Measurements from ENCODE around the gene ILK.

ILK gene

DNA sequence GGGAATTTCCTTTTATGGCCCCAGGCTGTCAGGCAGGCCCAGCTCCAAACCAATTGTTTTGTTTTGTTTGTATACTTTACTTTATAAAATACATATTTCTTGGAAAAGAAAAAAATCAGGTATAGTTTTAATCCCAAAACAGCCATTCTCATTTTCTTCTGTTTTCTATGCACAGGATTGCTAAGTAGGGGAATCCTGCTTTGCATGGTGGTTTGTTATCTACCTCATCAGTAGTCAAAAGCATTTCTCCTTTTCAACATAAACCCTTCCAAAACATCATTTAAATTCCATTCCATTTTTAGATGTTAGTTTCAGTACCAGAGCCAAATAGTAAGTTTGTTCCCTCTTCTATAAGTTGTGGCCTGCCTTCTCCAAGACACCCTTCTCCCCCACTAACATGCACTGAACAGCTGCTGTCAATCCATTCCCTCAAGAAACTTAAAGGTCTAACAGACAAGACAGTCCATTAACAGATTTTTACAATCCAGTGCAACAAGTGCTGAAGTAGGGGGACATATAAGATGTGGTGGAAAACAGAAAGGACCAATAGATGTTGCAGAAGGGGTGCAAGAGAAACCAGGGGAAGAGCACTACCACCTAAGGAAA lies 3.7 kb downstream of the ILK start:
- ATAC-seq: no peak

DNA sequence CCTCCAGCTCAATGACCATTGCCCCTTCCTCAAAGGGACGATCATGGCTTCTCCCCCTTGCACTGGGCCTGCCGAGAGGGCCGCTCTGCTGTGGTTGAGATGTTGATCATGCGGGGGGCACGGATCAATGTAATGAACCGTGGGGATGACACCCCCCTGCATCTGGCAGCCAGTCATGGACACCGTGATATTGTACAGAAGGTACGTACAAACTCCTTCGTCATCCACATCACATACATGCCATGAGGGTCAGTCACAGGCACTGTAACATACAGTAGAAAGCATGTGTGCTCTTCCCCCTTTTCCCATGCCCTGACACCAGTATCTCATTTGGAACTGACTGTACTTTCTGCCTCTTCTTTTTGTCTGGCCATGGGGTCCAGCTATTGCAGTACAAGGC lies 4.4 kb downstream of the ILK start:
- ATAC-seq: no peak

DNA sequence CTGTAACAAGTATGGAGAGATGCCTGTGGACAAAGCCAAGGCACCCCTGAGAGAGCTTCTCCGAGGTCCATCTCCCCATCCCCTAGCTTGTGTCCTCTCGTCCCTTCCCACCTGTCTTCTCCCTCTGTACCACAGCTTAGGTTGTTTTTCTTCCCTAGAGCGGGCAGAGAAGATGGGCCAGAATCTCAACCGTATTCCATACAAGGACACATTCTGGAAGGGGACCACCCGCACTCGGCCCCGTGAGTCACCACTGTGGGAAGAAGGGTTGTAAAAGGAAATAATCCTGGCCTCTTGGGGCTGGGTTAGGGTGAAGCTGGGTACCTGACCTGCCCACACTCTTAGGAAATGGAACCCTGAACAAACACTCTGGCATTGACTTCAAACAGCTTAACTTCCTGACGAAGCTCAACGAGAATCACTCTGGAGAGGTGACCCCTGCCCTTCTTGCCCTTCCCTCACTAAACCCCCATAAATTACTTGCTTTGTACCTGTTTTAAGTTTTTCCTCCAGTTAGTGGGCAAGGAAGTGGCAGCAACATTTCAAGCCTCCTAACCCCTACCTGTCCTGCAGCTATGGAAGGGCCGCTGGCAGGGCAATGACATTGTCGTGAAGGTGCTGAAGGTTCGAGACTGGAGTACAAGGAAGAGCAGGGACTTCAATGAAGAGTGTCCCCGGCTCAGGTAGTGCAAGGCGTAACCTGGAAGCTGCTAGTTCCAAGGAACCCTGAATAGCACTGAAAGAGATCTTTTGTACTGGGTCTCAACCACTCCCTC lies 5.3 kb downstream of the ILK start:
- ATAC-seq: no peak

DNA sequence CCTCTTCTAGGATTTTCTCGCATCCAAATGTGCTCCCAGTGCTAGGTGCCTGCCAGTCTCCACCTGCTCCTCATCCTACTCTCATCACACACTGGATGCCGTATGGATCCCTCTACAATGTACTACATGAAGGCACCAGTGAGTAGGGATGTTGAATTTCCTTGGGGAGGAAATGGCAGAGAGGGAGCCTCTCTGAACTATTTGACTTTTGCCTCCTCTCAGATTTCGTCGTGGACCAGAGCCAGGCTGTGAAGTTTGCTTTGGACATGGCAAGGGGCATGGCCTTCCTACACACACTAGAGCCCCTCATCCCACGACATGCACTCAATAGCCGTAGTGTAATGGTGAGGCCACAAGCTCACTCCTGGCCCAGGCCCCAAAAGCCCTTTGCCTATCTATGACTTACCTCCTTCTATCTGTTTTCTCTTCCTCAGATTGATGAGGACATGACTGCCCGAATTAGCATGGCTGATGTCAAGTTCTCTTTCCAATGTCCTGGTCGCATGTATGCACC lies 6.0 kb downstream of the ILK start:
- ATAC-seq: no peak

DNA sequence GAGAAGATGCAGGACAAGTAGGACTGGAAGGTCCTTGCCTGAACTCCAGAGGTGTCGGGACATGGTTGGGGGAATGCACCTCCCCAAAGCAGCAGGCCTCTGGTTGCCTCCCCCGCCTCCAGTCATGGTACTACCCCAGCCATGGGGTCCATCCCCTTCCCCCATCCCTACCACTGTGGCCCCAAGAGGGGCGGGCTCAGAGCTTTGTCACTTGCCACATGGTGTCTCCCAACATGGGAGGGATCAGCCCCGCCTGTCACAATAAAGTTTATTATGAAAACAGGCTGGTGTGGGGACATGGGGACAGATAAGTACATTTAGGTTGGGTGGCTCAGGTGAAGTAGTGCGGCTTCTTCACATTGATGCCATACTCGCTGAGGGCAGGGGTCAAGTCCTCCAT lies 7.0 kb downstream of the ILK start:
- no peak for ATAC-seq

DNA sequence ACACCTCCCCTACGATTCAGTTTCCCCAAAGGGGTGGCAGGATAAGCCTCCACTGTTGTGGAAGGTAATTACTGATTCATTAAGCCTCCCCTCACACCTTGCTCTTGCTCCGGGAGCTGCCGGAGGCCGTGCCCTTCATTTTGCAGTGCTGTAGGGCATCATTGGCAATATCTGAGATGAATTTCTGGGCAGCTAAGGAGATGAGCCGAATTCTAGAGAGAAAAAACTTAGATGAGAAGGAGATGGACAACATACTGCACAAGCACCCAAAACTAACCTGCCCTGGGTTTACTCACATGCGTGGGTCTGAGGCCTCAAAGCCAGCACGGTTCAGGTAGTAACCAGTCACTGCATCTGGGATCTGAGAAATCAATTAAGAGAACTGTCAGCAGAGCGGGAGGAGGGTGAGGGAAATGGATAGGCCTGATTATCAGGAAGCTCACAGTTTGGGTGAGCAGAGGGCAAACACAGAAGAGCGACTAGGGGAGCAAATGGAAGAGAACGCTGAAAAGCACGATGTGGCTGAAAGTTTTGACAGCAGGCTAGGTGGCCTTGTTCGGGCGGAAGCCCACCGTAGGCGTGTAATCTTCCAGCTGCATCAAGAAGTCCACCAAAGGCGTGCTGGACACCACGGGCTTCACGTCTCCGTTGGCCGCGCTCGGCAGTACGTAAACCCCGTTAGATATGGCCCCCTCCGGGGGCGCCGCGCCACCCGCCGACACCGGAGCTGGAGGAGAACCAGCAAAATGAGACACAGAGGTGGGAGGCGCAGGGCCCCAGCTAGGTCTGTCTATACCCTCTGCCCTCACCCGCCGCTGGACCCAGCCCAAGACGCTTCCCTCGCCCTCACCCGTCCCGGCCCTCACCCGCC lies 7.8 kb downstream of the ILK start:
- peak in 1 of 2 donors; percentile 10 for ATAC-seq

DNA sequence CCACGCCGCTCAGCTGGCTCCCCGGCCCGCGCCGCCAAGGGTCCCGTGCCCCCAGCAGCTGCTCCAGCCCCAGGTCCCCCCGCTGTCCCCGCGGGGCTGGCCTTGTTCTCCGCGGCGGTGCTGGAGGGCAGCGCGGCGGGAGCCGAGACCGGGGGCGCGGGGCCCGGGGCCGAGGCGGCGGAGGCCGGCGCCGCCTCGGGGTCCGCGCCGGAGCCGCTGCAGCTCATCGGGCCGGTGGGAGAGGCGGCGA lies 8.3 kb downstream of the ILK start:
- peak in 1 of 2 donors; percentile 3 for ATAC-seq

DNA sequence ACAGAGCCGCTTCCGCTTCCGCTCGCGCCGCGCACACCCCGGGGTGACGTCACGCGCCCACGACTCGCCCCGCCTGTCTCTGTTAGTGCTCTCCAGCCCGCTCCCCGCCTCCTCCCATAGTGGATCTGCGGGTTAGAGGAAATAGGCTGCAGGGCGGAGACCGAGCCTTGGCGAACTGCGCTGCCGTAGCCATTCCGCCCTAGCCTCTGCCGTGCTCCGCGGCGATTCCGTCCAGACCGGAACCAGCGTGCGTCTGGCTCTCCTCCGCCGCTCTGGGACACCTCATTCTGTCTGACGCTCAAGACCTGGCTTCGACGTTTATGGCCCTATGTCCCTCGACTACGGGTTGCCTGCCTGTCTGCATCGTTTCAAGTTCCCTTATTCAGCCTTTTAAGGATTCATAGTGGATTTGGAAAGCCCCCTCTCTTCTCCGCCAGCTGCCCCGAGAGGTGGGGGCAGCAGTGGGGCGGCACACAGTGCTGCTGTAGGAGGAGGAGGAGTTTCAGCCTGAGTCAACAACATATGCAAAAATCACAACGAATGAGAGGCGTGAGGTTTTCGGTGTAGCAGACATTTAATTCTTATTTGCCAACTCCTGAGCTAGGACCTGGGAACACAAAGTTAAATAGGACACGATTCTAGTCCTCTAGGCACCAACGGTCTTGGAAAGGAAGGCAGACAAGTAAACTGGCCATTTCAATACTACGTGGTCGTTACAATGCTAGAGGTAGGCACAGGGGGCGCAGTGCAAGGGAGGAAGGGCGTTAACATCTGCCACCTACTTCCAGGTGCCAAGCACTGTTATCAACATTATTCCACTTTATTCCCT lies 8.9 kb downstream of the ILK start, which contains the start of gene TAF10:
Gene TAF10, minus strand, starts transcription at position 4 of the 829 bp plus-strand sequence. CDS start 27 bp downstream, outside the sequence.
- peak; percentile 89 to 91 for ATAC-seq

DNA sequence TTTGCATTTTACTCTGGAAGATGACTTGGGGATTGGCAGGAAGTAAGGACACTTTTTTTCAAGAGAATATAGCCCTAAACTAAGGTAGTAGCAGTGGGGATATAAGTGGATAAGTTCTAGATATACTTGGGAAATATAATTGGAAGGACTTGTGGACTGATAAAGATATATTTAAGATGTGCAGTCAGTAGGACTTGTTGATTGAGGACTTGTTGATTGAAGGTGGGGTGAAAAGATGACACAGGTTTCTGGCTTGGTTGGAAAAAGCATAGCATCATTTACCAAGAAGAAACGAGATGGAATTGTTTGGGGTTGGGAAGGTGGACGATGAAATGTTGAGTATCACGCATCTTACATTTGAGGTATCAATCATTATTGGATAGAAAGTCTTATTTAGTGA lies 9.9 kb downstream of the ILK start:
- no peak for ATAC-seq

DNA sequence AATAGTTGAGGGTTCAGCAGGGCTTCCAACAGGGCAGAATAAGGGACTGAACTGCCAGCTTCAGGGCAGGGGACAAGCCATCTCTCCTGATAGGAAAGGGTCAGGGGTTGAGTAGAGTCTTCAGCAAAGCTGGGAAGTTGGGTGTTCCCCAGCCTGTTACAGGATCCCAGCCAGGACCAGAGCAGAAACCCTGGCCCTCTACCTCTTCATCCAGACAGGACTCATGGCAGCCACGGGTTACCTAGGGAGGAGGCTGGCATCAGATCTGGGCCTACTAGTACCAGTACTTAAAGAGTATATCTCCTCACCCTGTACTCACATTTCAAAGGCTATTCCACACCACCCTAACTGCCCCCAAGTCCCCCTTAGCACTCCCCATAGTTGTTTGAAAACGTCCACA lies 10.9 kb downstream of the ILK start:
- no peak for ATAC-seq

DNA sequence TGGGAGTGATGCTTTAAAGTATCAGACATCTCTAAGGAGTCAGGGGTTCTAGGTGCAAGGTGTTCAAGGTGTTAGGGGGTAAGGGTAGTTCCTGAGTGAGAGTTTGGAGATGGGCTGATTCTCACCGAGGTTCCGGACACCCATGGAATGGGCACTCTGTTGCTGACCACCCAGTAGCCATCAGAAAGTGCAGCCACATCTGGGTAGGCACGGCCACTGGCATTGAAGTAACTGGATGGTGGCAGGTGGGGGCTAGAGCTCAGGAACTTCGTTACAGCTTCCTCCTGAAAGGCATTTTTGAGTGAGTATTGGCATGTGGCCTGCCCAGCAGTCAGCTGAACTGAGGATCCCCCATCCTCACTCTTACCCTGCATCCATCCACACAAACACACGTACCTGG lies 11.5 kb downstream of the ILK start:
- ATAC-seq: no peak

DNA sequence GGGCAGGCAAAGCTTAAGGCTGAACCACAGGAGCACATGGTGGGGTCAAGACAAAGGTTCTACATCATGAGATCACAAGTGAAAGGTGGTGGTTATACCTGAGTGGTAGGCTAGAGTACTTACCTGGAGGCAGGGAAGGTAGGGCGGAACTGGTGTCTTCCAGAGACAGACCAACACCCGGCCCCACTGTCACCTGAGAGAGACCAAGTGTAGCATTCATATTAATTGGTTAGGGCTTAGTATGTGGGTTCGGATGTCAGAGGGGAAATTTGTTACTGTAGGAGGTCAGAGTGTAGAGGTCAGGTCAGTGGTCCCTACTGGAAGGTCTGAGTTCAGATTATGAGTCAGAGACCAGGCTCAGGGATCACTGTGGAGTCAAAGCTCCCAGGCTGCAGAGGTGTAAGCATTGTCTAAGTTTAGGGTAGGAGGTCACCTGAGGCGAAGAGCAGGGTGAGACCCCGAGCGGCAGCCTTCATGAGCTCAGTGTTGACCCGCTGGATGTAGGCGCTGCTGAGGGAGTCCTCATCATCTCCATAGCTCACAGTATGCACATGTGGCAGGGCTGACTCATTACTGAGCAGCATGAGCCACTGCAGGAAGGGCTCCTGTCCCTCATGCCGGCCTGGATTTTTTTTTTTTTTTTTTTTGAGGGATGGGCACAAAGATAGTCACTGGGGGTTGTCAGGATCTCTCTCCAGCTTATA lies 12.5 kb downstream of the ILK start:
- no peak for ATAC-seq

DNA sequence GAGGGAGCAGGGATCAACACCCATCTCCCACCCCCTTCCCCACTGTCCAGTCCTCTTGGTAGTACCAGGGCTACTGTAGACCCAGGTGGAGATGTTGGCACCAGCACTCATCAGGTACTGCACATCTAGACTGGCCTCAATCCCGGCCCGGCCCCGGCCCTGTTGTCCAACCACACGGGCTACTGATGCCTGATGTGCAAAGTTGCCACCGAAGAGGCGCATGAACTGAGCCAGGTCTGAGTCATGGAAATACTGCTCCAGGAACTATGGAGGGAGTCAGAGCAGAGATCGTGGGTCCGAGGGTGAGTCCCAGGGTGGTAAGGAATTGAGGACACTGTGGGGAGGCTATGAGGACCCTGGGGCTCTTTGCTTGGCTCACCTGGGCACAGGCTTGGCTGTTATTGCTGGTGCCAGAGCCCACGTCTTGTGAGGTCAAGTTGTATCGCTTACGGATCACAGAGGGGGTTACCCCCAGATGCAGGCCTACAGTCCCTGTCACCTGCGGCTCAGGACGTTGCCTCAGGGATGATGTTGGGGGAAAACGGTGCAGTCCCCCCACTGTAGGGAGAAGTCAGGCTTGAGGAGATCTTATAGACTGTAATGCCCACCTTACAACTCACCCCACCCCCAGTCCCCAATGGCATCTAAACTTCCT lies 13.1 kb downstream of the ILK start:
- ATAC-seq: no peak

DNA sequence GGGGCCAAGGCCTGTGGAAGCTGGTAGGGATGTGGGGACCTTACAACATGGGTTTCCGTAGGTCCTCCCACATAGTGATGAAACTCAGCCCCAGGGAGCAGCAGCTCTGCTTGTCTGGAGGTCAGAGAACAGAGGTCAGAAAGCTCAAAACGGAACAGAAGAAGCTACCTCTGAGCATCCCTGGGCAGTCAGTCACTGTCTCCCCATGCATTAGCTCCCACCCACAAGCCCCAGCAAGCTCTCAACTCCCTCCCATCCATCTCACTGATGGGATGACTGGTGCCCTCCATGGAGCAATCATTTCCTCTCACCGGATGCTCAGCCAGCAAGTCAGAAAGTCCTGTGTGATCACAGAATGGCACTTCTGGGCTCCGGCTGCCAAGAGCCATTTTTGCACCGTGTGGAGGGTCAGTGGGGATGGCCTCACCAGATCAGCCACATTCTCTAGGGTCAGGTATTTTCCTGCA lies 13.8 kb downstream of the ILK start:
- ATAC-seq: no peak

DNA sequence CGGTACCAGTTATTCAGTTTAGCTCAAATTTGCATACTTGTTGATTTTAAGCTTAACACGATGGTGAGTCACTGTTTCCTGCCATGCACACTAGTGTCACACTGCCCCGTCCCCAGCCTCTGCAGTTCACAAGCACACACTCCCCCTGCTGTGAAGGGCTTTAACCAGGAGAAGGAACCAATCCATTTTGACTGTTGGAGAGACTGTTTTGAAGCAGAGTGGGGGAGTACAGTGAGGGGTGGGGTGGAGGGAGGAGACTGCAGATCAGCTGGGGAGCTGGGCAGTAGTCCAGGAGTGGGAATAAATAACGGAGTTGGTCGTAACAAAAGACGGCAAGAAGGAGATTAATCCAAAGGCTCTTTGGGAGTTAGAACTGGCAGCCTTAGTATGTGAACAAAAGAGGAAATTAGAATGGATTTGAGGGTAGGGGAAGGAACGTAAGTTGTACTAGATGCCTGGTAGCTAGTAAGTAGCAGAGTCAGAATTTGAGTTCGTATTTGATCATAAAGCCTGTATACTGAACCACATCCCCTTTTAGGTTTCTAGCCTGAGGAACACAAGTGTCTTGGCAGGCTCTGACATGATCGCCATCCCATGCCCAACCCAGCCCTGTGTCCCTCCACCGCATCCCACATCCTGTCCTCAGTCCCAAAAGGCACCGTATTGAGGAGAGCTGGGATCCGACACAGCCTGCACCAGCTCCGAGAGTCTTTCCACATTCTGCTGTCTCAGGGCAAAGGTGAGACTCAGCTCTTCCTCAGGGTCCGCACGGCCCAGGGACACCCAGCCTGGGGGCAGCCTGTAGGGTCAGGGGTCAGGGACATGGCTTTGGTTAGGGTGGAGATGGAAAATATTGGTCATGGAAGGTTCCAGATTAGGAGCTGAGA lies 14.8 kb downstream of the ILK start:
- peak; percentile 68 to 70 for ATAC-seq

DNA sequence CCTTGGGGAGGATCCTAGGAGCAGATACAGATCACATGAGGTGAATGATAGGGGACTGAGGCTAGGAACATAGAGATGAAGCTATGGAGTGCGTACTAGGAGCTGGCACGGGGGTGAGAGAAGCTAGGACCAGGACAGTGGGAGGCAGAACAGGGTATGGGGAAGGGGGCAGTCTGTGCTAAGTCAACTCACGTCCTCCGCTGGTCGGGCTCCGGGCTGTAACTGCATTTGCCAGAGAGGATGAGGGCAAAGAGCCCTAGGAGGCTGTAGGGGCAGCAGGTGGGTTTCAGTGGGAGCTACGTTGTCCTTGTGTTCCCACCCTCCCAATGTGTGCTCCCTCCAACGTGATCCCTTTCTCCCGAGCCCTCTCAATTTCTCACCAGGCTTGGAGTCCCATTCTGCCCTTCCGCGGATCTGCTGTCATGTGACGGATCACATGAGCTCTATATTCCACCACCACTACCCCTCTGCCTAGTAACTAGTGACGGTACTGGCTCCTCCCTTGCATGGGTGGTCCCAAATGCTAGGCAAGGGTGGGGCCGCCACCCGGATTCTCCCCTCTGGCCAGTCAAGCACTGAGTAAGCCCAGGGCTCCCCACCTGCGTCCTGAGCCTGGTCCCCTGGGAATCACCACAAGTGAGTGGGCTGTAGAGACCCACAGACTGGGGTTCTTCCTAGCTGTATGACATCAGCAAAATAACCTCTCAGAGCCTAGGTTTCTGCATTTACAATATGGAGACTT lies 15.6 kb downstream of the ILK start, which contains the start of gene TPP1:
Gene TPP1, minus strand, starts transcription at position 419 of the 742 bp plus-strand sequence. Its CDS starts 22 bp downstream, at position 397.
- peak; percentile 94 for ATAC-seq

DNA sequence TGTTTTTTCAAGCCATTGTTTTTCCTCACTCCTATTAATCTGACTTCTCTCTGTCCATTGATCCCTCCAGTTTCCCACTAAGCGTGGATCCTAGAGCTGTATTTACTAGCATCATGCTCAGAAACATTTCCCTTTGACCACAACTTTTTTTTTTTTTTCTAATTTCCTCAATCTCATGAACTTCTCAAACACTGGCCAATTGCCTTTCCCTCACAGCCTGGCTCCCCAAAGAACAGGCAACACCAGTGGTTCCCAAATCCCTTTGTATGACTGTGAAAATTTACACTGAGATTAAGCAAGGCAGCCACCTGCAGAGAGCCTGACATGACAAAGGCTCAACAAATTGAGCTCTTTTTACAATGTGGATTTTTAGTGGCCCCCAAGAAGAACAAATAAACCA lies 17.1 kb downstream of the ILK start:
- ATAC-seq: no peak

DNA sequence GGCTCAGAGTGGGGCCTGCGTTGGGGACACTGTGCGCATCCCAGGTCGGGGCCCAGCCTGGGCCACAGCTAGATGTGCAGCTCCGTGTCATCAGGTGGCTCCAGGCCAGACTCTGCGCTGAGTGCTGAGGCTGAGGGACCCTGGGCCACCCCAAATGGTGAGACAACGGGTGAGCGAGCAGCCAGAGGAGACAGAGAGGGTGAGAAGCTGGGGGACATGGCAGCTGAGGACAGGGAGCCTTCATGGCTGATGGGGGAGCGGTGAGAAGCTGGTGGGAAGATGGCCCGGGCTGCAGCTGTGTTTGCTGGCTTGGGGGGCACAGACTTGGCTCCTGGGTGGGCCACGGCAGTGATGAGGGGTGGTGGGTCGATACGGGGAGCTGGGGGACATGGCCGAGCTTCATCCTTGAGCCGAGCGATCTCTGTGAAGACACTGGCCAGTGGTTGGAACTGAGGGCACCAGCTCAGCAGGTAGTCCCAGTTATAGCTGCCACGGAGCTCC lies 18.2 kb downstream of the ILK start:
- ATAC-seq: no peak
